K562 (cell line): ENCODE data around the gene MRPS18B. TPM values are rescaled to one million over a fixed set of nuclear protein-coding genes. Genes with fewer than 3 reads are reported as not detected.

Source experiments
- HOXB6 ChIP-seq: fragments of 250-450 bp; sonication (Bioruptor Pico); IDR thresholded peaks from 2 replicates; pipeline ENCODE4 v1.5.1; 2022; ENCODE audit warnings: mild to moderate bottlenecking, borderline replicate concordance
- NCOA2 ChIP-seq, 2 experiments: fragments of 450-650 bp; IDR thresholded peaks; 2 replicates each; pipeline ENCODE4 v1.6.1; 2018; ENCODE audit warnings: mild to moderate bottlenecking in 2 of 2, moderate library complexity in 1 of 2; ENCODE audit not compliant: partially characterized antibody in 2 of 2
- NR2F6 ChIP-seq: fragments of 450-650 bp; formaldehyde crosslinking; IDR thresholded peaks from 2 replicates; pipeline ENCODE4 v1.4.0; 2020; ENCODE audit warnings: mild to moderate bottlenecking
- POLR2AphosphoS5 ChIP-seq: IDR thresholded peaks from 2 replicates; pipeline ENCODE4 v1.6.1; 2011; ENCODE audit warnings: mild to moderate bottlenecking, low read depth, low read length, moderate library complexity; ENCODE audit not compliant: control insufficient read depth, insufficient read depth
- SMARCC2 ChIP-seq: fragments of 450-650 bp; IDR thresholded peaks from 2 replicates; pipeline ENCODE4 v1.6.1; 2017; ENCODE audit warnings: antibody characterized with exemption, moderate library complexity, mild to moderate bottlenecking, low read depth
- SPI1 ChIP-seq: IDR thresholded peaks from 2 replicates; pipeline ENCODE4 v1.6.1; 2011; ENCODE audit warnings: low read depth, low read length, control low read depth, borderline replicate concordance
- ZNF184 ChIP-seq: sonication (generic); formaldehyde crosslinking; IDR thresholded peaks from 2 replicates; pipeline ENCODE4 v1.5.0; 2020; ENCODE audit warnings: missing genetic modification reagents
- ZNF274 ChIP-seq: IDR thresholded peaks from 2 replicates; pipeline ENCODE4 v1.6.1; 2011; ENCODE audit warnings: low read depth, mild to moderate bottlenecking, low read length, moderate library complexity, borderline replicate concordance
- ZNF436 ChIP-seq: fragments of 250-450, 450-650 bp; sonication (Bioruptor Pico); formaldehyde crosslinking; IDR thresholded peaks from 2 replicates; pipeline ENCODE4 v1.7.0; 2020; ENCODE audit warnings: mild to moderate bottlenecking
- ZNF445 ChIP-seq: fragments of 250-450 bp; sonication (Bioruptor Pico); IDR thresholded peaks from 2 replicates; pipeline ENCODE4 v1.4.0; 2020; ENCODE audit warnings: low read depth, mild to moderate bottlenecking, moderate library complexity
- ZNF57 ChIP-seq: fragments of 450-650 bp; formaldehyde crosslinking; IDR thresholded peaks from 2 replicates; pipeline ENCODE4 v1.4.0; 2020; ENCODE audit warnings: mild to moderate bottlenecking, moderate library complexity
- ZNF766 ChIP-seq: fragments of 200-800 bp; sonication (Bioruptor generic); conservative IDR thresholded peaks from 2 replicates; pipeline ENCODE4 v1.6.1; 2016; ENCODE audit warnings: missing genetic modification characterization, missing compliant biosample characterization
- ZNF830 ChIP-seq: fragments of 250-450 bp; sonication (Bioruptor Pico); IDR thresholded peaks from 2 replicates; pipeline ENCODE4 v1.5.0; 2021; ENCODE audit warnings: mild to moderate bottlenecking
- polyA plus RNA-seq, 8 experiments: library from polyadenylated mRNA; depleted of rRNA in 4 of 8; stranded (reverse) in 5 of 8; unstranded in 3 of 8; fragments of >200 nt; fragmentation: Nextera tagmentation in 2 of 8; fragmentation: Illumina TruSeq in 1 of 8; extraction: Ambion mirVana in 2 of 8; extraction: Trizol in 1 of 8; gene quantifications; 2 replicates each; pipeline versions ENCODE4 v1.2.1 to v1.2.3, GENCODE V29; 2011 to 2014; ENCODE audit warnings: inconsistent platforms in 1 of 8, missing spikeins in 1 of 8
- total RNA-seq, 7 experiments: library from RNA; depleted of rRNA in 6 of 7; stranded (reverse); fragments of >200 nt in 6 of 7; fragmentation: Illumina TruSeq in 2 of 7; extraction: Trizol in 2 of 7; gene quantifications; 2 replicates each; pipeline versions ENCODE4 v1.2.1 to v1.2.3, GENCODE V29; 2011 to 2021; ENCODE audit warnings: low replicate concordance in 1 of 7
- TF ChIP-seq, protein P1 (sequence below), 2 experiments: fragments of 450-650 bp in 1 of 2; sonication (generic) in 1 of 2; formaldehyde crosslinking in 1 of 2; IDR thresholded peaks in 1 of 2; conservative IDR thresholded peaks in 1 of 2; 2 replicates each; pipeline versions ENCODE4 v1.6.1 to v1.8.1; 2016 to 2023; ENCODE audit warnings: mild to moderate bottlenecking in 2 of 2, moderate library complexity in 2 of 2, inconsistent platforms in 1 of 2, missing genetic modification reagents in 1 of 2
- TF ChIP-seq, protein P2 (sequence below), 3 experiments: fragments of 200-800 bp in 1 of 3; sonication (Bioruptor generic) in 1 of 3; sonication (generic) in 1 of 3; formaldehyde crosslinking in 1 of 3; IDR thresholded peaks; 2 replicates each; pipeline versions ENCODE4 v1.6.1 to v1.8.0; 2016 to 2022; ENCODE audit warnings: mild to moderate bottlenecking in 2 of 3, missing compliant biosample characterization in 2 of 3, missing genetic modification characterization in 2 of 3, missing genetic modification reagents in 1 of 3
- TF ChIP-seq, protein P3 (sequence below): fragments of 450-650 bp; IDR thresholded peaks from 2 replicates; pipeline ENCODE4 v1.6.1; 2017; ENCODE audit warnings: mild to moderate bottlenecking, moderate library complexity
- TF ChIP-seq, protein P4 (sequence below): IDR thresholded peaks from 2 replicates; pipeline ENCODE4 v1.6.1; 2014; ENCODE audit warnings: antibody characterized with exemption
- TF ChIP-seq, protein P5 (sequence below): fragments of 250-450 bp; sonication (Bioruptor Pico); IDR thresholded peaks from 2 replicates; pipeline ENCODE4 v1.8.0; 2022; ENCODE audit warnings: inconsistent platforms

The MRPS18B gene
- total and polyA plus RNA-seq, 9 of the 15 experiments (the other 6 are each of a cell fraction or from before 2014, with no cell fraction given) = 132 to 383 (median 178) TPM

DNA sequence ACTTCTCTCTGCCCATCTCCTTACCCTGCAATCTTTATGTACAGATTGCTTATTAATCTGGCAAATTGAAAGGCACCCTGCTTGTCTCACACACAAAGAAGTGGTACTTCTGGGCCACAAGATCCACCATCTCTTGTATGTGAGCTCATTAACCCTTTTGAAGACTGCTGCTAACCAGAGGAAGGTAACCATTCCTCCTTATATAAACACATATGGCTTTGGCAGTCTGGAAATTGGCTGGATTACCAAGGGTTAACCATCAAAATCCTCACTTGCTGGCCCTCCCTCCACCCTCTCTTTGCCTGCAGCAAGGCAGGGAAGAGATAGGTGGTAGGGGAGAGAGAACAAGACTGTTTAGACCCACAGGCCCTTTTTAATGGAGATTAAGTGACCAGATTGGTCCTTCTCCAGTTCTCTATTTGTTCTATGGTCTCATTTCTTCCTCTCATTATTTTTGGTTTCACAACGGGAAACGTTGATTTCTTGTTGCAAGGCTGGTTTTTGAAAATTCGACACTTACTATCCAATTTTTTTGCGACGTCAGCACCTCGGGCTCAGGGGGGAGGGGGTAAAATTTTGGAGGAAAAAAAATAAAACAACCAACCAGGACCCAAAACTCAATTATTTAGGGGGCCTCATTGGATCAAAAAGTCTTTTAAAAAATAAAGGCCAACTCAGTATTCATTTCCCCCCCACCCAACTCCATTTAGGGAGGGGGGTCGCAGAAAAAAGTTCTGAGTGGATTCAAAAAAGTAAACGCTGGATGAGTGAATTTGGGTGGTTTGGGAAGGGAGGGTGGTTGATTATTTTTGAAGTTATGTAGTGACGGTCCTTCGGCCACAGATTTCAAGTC is 1.5 kb upstream of the MRPS18B start (continued):
- 0 out of 2 replicates have a peak, but pooled peaks have one; percentile 27 for TF ChIP-seq ZNF57 (CRISPR knock-in tag)
- TF ChIP-seq, protein P1, sequence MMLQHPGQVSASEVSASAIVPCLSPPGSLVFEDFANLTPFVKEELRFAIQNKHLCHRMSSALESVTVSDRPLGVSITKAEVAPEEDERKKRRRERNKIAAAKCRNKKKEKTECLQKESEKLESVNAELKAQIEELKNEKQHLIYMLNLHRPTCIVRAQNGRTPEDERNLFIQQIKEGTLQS (IDR thresholded peaks at IDR 0.05) = no peak
- TF ChIP-seq, protein P1 (CRISPR knock-in tag; conservative IDR thresholded peaks at IDR 0.05) = peak; percentile 90
- 0 out of 2 replicates have a peak, but pooled peaks have one; percentile 12 for TF ChIP-seq ZNF766 (CRISPR knock-in tag)
- TF ChIP-seq SMARCC2 = no peak
- TF ChIP-seq, protein P2, sequence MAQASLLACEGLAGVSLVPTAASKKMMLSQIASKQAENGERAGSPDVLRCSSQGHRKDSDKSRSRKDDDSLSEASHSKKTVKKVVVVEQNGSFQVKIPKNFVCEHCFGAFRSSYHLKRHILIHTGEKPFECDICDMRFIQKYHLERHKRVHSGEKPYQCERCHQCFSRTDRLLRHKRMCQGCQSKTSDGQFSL (CRISPR knock-in tag; IDR thresholded peaks at IDR 0.05) = no peak
- TF ChIP-seq, protein P2 (tag; IDR thresholded peaks at IDR 0.05) = peak in 1 of 2 experiments; percentile 84; a peak in 3 of 4 replicates
- TF ChIP-seq ZNF830 = no peak; the same call in 1 of the 2 replicates
- peak; percentile 68; the same call in 1 of the 2 replicates for TF ChIP-seq NR2F6 (CRISPR knock-in tag)
- TF ChIP-seq, protein P3, sequence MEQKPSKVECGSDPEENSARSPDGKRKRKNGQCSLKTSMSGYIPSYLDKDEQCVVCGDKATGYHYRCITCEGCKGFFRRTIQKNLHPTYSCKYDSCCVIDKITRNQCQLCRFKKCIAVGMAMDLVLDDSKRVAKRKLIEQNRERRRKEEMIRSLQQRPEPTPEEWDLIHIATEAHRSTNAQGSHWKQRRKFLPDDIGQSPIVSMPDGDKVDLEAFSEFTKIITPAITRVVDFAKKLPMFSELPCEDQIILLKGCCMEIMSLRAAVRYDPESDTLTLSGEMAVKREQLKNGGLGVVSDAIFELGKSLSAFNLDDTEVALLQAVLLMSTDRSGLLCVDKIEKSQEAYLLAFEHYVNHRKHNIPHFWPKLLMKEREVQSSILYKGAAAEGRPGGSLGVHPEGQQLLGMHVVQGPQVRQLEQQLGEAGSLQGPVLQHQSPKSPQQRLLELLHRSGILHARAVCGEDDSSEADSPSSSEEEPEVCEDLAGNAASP = no peak
- TF ChIP-seq, protein P4, sequence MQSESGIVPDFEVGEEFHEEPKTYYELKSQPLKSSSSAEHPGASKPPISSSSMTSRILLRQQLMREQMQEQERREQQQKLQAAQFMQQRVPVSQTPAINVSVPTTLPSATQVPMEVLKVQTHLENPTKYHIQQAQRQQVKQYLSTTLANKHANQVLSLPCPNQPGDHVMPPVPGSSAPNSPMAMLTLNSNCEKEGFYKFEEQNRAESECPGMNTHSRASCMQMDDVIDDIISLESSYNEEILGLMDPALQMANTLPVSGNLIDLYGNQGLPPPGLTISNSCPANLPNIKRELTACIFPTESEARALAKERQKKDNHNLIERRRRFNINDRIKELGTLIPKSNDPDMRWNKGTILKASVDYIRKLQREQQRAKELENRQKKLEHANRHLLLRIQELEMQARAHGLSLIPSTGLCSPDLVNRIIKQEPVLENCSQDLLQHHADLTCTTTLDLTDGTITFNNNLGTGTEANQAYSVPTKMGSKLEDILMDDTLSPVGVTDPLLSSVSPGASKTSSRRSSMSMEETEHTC = no peak
- no peak for TF ChIP-seq SPI1
- TF ChIP-seq ZNF184 = no peak
- no peak; the same call in 1 of the 2 replicates for TF ChIP-seq ZNF274
- no peak for TF ChIP-seq NCOA2 (IDR thresholded peaks at IDR 0.05; ENCODE audit: partially characterized antibody in 2 of 2)
- TF ChIP-seq ZNF436 (CRISPR knock-in tag) = peak; percentile 59; the same call in 1 of the 2 replicates
- TF ChIP-seq POLR2AphosphoS5 = peak; percentile 77
- peak; percentile 86 for TF ChIP-seq HOXB6 (CRISPR knock-in tag)
- TF ChIP-seq ZNF445 (CRISPR knock-in tag) = 0 out of 2 replicates have a peak, but pooled peaks have one; percentile 8
- TF ChIP-seq, protein P5, sequence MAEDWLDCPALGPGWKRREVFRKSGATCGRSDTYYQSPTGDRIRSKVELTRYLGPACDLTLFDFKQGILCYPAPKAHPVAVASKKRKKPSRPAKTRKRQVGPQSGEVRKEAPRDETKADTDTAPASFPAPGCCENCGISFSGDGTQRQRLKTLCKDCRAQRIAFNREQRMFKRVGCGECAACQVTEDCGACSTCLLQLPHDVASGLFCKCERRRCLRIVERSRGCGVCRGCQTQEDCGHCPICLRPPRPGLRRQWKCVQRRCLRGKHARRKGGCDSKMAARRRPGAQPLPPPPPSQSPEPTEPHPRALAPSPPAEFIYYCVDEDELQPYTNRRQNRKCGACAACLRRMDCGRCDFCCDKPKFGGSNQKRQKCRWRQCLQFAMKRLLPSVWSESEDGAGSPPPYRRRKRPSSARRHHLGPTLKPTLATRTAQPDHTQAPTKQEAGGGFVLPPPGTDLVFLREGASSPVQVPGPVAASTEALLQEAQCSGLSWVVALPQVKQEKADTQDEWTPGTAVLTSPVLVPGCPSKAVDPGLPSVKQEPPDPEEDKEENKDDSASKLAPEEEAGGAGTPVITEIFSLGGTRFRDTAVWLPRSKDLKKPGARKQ (CRISPR knock-in tag) = no peak
